GM20431 (cell line): Measurements from ENCODE around the gene NKX2-8.

Experiments
- in situ Hi-C: fragments of 300-500 bp; cut with MseI, MboI; formaldehyde crosslinking; loops from one replicate; pipeline ENCODE4 v1.15.0; 2020; ENCODE audit warnings: low sequenced_read_pairs; ENCODE audit not compliant: unreplicated experiment

Gene NKX2-8

DNA sequence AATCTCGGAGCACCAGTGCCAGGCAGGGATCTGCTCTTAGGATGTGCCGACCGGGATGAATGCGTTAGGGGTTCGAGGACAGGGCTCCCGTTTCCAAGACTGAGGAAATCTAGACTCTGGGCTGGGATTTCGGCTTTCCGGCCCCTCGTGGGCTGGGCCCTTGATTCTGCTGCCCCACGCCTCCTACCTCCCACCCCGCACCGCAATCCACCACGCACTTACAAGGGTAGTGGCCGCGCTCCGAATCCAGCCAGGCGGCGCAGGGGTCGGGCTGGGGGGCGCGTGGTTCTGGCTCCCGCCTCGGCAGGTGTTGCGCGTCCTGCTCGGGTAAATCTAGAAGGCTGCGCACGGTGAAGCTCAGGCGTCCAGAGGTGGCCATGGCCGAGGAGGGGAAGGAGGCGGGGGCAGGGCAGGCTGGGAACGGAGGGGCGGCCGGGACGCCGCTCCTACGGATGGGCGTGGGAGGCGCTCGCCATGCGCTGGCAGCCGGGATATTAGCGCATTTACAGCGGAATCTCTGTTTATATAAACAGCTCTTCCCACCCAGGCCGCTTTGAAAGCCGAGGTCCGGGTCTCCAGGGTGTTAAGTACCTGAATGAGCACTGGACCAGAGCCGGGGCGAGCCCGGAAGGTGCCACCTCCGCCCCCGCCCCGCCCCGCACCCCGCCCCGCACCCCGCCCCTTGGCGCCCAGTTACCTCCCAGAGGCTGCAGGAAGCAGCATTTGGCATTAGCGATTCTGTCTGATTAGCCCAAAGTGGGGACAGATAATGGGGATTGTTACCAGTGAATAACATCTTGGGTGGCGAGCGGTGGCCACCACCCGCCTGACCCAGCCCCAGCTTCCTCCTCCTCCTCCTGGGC, at the start of gene NKX2-8:
Gene NKX2-8 (minus strand): TSS at position 604 of the 863 bp plus-strand sequence. CDS start 225 bp downstream, at position 379.
- in situ Hi-C loops, result no loop called here

- in situ Hi-C loops, result no loop called here
Observed at GRCh38 chr14:36627981-36628380, 45.6 kb upstream of the NKX2-8 start.

- in situ Hi-C loops, result no loop called here
Observed at GRCh38 chr14:36626151-36626550, 43.7 kb upstream of the NKX2-8 start.

DNA sequence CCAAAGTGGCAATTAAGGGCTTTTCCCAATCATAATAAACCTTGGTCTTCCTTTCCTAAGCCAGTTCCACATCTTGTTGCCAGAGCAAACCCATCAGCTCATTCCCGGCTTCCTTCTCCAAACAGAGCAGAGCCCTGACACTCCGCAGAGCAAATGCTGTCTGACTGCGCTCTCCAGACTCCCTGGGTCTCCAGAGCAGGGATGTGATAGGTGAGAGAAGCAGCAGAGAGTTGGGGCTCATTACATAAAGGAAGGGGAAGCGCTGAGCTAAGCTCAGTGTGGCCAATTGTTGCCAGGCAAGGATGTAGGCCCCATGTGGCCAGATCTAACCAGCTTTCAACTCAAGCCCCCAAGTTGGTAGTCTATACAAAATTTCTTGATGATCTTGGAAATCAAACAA, 43.0 kb upstream of the NKX2-8 start:
- in situ Hi-C loops, result no loop called here

DNA sequence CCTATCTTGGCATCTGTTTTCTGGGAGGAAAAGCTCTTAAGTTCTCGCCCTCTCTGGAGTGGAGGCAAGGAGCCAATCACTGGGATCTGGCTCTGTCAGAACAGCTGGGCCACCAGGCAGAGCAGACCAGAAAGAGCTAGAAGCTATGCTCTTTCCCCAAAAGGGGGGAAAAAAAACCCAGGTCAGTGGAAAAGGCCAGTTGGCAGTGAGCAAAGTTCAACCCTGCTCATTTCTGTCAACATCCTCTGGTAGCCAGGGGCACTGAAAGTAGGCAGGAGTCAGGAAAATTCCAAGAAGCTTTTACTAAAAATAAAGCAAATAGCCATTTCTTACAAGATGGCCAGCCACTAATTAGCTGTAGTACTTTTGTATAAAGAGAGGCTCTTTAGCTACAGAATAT, 42.6 kb upstream of the NKX2-8 start:
- in situ Hi-C loops, result no loop called here

GRCh38 chr14:36619853-36620252, 37.4 kb upstream of the NKX2-8 start:
- in situ Hi-C loops, result no loop called here

GRCh38 chr14:36619131-36619530, 36.7 kb upstream of the NKX2-8 start:
- in situ Hi-C loops, result no loop called here

DNA sequence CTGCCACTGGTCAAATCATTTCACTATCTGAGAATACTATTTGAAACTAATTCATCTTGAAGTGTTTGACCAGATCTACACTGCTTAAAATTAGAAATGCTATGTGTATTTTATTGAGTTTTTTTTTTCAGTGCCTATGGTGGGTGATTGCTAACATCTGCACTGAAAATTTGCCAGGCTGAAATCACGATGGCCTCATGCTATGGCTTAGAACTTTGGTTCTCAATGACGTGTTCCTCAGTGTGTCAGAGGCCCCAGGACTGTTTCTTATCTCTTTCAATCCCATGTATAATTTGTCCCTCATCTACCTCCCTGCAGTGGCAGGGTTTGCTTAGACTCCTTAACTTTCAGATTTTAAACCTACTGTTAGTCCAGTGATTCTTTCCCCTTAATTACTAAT, 36.2 kb upstream of the NKX2-8 start:
- in situ Hi-C loops, result no loop called here

DNA sequence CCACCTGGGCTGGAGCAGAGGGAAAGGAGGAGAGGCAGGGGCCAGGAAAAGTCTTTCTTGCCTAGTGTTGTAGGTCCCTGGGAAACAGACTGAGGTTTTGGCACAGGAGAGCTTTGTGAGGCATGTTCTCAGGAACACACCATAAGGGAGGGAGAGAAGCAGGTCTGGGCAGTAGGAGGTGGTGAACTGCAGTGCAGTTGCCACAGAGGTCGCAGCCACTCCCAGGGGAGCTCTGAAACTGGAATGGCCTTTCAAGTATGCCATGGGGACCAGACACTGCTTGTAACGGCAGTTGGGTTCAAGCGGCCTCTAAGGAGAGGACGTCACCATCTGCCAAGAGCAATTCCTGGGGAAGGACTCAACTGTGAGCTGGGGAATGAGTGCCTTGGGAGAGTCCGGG, 35.4 kb upstream of the NKX2-8 start:
- in situ Hi-C loops, result no loop called here

DNA sequence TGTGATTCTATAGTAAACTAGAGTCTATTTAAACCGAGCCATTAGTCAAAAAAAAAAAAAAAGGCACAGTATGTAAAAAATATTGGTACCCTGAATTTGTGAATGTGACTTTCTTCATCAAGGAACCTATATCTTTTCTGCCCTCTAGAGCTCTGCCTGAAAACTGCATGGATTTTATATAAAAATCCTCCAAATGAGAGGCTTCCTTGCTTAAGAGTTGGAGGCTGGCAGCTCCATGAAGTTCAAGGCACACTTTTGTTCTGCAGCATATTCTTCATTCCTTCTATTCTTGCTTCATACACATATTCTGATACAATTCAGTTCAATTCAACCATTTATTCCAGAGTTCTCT, 23.1 kb upstream of the NKX2-8 start:
- in situ Hi-C loops, result no loop called here

DNA sequence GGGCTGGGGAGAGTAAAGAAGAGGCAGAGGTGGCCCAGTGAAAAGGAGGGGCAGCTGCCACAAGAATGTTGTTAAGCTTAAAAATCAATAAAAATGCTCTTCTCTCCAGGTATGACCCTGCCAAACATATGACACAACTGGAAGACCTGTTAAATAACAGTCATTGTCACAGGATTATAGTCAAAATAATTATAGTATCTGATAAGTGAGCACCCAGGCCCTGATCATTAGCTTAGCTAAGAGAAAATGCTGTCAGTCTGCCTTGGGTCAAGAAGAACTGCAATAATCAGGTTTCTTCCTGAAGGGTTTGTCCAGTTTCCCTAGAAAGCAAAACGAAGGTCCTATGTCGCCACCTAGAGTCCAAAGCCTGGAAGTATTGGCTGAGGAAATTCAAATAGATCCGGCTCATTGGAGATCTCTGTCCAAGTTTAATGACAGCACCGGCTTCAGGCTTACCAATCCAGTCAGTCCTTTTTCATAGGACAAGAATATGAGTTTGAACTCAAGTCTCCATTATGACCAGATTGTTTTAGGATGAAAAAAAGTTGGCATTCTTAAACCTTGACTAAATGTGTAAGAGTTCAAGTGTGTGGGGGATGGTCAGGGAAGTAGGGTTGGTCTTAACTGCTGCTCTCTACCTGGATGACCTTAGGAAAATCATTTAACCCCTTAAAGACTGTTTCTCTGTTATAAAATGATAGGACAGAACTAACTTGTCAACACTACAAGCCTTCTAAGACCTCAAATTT, 22.5 kb upstream of the NKX2-8 start:
- in situ Hi-C loops, result no loop called here

DNA sequence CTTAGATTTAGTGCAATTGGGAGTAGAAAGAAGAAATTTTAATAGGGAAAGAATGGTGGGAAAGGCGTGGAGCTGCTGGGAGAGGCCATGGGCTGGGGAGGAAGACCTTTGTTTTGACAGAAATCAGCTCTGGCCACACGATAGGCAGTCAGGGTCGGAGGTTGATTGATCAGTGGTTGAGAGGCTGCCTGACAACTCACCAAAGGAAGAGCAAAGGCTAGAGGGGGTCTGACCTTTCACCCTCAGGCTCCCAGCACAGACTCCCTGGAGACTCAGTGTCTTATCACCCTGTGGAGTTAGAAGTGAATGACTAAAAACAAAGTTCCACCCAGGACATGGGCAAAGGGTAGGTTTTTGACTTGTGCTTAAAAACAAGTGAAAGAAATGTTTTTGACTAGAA, 18.0 kb upstream of the NKX2-8 start:
- in situ Hi-C loops, result no loop called here

DNA sequence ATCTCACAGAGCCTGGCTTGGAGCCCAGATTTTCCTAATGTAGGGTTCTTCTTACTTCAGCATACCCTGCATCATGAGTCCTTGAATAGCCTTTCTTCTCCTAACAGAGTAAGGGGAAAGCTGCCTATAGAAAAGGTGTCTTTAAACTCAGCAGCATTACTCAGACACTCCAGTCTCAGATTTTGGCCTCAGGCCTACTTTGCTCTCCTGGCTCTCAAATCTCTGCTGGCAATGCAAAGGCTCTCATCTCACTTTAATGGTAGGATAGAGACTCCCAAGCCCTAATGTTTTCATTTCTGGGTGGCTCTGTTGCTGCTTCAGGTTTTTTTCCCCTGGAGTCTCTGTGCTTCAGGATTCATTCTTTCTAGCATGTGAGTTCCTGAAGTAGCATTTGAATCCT, 9.1 kb upstream of the NKX2-8 start:
- in situ Hi-C loops, result no loop called here

- in situ Hi-C loops, result no loop called here
Observed at GRCh38 chr14:36588788-36589187, 6.4 kb upstream of the NKX2-8 start.

- in situ Hi-C loops, result no loop called here
Observed at GRCh38 chr14:36588119-36588518, 5.7 kb upstream of the NKX2-8 start.

- in situ Hi-C loops, result no loop called here
Observed at GRCh38 chr14:36585100-36585499, 2.7 kb upstream of the NKX2-8 start.

DNA sequence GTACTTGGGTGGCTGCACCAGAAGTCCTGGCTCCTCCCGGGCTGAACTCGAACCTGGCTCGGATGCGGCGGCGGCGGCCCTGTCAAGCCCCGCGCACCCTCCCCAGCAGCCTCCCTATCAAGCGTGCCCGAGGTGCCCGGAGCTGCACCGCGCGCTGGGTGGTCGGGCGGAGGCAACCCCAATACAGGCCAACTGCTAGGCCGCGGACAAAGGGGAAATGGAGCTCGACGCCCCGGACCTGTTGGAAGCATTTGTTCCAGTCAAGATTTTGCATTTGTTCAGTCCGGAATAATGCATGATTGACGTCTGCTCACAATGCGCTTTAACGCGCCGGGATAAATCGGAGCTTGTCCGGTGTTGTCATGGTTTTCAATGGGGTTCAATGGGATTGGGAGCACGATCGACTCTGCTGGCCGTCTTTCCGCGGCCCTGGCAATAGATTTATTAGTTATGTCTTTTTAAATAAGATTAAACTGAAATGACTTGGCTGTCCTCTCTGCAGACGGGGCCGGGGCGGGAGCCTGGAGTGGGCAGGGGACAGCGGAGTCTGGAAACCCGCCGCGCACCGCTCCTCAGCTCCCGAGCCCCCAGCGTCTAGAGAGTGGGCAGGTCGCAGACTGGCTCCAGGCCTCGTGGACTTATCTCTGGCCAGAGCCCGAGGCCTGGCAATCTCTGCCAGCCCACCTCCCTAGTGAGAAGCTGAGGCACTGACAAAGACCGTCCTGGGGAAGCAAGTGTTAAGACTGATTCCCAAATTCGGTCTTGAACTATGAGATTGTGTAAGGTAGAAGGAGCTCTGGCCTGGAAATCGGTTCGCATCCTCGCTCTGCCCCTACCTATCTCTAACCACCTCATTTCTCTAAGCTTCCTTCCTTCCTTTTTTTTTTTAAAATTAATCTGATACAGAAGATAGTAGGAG, 1.7 kb upstream of the NKX2-8 start:
- in situ Hi-C loops, result no loop called here

GRCh38 chr14:36583242-36583892, 953 bp upstream of the NKX2-8 start:
- in situ Hi-C loops, result no loop called here

DNA sequence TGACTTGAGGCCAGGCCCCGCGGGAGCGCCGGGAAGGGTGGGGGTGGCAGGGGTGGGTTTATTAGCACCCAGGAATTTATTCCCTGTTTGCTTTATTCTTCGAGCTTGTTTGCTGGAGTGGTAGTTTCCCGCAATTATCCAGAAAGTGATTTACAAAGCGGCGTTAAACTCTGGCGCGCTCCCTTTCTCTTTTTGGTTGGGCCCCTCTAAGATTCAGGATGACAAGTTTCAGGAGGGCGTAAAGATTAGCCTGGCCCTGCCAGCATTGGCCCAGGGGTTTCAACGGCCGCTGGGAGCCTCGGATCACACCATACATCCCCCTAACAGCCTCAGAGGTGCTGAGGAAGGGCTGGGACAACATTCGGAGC, 444 bp upstream of the NKX2-8 start:
- in situ Hi-C loops, result no loop called here
